GM12873 (cell line): ENCODE measurements around the gene TXNDC2.

Source experiments
- TF ChIP-seq, protein P1 (sequence below): IDR thresholded peaks from 2 replicates; pipeline ENCODE4 v1.5.1; 2012; ENCODE audit warnings: low read depth, mild to moderate bottlenecking, moderate library complexity, low read length, control low read depth; ENCODE audit not compliant: insufficient read depth; ENCODE audit errors: missing control alignments

Gene TXNDC2

DNA sequence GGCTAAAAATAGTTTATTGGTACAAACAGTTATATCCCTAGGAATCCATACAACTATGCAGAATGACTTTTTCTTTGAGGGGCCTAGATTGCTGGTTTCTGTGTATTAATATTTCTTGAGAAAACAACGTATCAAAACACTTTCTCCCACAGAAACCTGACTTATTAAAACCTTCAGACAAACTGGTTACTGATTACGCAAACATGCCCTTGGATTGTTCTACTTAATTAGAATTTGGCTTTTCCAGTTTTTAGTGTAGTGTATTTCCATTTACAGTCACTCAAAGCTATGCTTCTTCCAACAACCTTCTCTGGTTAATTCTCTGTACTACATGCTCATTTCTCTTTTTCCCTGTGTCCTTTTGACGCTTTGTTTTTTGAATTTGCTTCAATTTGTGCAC, 48.1 kb downstream of the TXNDC2 start:
- TF ChIP-seq, protein P1, sequence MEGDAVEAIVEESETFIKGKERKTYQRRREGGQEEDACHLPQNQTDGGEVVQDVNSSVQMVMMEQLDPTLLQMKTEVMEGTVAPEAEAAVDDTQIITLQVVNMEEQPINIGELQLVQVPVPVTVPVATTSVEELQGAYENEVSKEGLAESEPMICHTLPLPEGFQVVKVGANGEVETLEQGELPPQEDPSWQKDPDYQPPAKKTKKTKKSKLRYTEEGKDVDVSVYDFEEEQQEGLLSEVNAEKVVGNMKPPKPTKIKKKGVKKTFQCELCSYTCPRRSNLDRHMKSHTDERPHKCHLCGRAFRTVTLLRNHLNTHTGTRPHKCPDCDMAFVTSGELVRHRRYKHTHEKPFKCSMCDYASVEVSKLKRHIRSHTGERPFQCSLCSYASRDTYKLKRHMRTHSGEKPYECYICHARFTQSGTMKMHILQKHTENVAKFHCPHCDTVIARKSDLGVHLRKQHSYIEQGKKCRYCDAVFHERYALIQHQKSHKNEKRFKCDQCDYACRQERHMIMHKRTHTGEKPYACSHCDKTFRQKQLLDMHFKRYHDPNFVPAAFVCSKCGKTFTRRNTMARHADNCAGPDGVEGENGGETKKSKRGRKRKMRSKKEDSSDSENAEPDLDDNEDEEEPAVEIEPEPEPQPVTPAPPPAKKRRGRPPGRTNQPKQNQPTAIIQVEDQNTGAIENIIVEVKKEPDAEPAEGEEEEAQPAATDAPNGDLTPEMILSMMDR = no peak

DNA sequence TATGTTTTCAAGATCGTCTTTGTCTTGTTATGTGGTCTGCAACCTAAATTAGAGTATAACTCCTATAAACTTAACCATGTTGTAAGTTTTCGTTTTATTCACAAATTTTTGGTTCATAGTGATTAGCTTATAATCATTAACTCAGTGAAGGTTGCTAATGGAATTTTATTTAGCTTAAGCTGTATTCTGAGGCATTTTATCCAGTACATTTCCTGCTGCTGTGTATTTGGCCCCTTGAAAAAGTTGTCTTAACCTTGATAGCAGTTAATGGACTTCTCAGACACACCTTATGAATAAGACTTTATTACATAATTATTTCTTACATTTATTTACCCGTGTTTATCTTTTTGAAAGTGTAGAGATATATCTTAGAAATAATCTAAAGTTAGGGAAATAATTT, 48.5 kb downstream of the TXNDC2 start:
- TF ChIP-seq, protein P1 = no peak
